Activated T-cell treated with anti-CD3 and anti-CD28 coated beads for 4 hours (primary cell): ENCODE results near the gene ACSL4.
"Not testable (repeated sequence)": the region's sequence is repeated elsewhere in the genome, so short reads cannot be mapped to it uniquely, and the experiment has no call there.

Experiments used
- DNase-seq: peaks from one replicate; pipeline ENCODE4 v3.0.0-alpha.2; 2020

The ACSL4 gene

GRCh38 chrX:109728173-109728535, 4.9 kb downstream of the ACSL4 start:
- DNase-seq = no peak

DNA sequence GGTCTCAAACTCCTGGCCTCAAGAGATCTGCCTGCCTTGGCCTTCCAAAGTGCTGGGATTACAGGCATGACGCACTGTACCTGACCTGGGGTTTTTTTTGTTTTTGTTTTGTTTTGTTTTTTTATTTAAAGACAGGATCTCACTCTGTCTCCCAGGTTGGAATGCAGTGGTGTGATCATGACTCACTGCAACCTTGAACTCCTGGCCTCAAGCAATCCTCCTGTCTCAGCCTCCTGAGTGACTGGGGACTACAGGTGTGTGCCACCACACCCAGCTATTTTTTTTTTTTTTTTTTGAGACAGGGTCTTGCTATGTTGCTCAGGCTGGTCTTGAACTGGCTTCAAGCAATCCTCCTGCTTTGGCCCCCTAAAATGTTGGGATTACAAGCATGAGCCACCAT, 8.1 kb downstream of the ACSL4 start:
- DNase-seq = not testable (repeated sequence)

DNA sequence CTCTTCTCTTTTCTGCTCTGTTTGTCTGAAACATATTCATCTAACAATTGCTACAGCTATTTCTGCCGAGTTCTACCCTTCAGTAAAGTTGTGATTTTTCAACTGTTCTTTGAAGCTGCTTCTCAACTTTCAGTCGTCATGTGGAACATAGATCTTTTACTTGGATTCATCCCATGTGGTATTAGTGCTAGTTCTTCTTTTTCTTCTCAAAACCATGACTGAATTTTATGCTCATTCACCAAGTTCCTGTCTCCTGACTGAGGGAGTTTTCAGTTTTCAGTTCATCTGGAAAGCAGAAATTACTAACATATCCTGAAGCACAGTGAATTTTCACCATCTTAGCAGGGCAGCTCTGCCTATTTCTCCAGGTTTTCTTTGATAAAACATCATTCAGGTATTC, 12.1 kb downstream of the ACSL4 start:
- DNase-seq = no peak

DNA sequence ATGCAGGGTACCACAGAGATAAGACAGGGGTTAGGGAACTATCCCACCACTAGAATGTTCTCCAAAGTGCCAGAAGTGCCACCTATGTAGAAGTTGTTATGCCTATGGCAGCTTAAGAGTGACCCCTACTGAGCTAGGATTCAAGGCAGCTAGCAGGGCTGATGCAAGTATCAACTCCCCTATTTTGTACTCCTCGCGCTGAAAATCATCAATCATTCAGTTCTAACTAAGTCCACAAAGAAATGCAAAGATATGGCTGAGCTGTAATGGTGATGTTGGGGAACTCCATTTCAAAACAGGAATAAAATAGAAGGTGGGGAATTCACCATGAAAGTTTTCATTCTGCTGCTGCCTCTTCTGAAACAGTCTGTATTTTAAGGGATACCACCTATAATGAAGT, 13.8 kb downstream of the ACSL4 start:
- DNase-seq = no peak

GRCh38 chrX:109716431-109717028, 16.5 kb downstream of the ACSL4 start:
- no peak for DNase-seq

GRCh38 chrX:109714340-109714958, 18.6 kb downstream of the ACSL4 start:
- DNase-seq = no peak

DNA sequence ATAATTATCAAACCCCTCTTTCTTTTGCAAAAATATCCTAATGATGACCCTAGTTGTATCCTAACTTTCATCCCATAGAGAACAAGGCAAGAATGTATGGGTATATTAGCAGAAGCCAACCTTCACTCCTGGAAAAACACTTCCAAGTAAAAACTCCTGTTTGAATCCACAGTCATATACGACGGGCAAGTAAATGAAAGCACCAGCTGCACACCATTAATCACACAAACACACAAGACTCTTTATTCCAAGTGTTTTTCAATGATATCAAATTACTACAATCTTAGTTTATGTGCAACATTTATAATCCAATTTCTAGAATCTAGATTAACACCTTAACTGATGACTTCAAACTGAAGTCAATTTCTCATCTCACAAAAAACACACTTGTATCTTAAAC, 22.9 kb downstream of the ACSL4 start:
- DNase-seq = no peak

GRCh38 chrX:109709129-109709631, 23.9 kb downstream of the ACSL4 start:
- no peak for DNase-seq

- no peak for DNase-seq
Measured at GRCh38 chrX:109707720-109708119, 25.3 kb downstream of the ACSL4 start.

GRCh38 chrX:109707319-109707718, 25.7 kb downstream of the ACSL4 start:
- no peak for DNase-seq

DNA sequence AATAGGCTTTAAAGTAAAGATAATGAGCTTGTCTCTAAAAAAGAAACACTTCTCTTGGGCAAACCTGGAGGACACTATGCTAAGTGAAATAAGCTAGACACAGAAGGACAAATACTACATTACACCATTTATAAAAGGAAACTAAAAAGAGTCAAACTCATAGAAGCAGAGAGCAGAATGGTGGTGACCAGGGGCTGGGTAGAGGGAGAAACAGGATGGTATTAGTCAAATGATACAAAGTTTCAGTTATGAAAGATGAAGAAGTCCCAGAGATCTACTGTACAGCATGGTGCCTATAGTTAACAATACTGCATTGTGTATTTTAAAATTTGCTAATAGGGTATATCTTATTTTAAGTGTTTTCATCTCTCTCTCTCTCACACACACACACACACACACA, 28.5 kb downstream of the ACSL4 start:
- no peak for DNase-seq

GRCh38 chrX:109697855-109698254, 35.2 kb downstream of the ACSL4 start:
- no peak for DNase-seq

DNA sequence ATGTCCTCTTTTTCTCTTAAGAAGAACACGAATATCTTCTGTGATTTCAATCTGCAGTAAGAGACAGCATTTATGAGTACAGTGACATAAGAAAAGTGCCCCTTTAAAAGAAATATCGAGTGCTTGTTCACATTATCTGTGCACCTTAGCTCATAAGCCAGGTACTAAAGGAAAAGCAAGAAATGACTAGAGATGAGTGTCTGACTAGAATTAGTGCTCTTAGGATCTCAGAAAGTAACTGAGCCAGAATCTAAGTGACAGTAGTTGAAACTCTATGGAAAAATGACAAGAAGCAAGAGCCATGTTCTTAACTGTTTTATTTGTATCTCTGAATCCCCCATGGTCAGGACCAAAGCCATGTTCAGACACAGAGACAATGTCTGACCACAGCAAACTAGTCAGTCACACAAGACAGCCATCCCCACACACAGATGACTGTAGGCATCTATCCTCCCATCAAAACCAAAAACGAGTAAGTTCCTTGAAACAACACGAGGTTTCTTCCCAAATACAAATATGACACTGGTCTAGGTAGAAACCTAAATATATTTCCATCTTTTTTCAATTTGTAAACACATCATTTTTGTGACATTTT, 36.8 kb downstream of the ACSL4 start:
- no peak for DNase-seq

DNA sequence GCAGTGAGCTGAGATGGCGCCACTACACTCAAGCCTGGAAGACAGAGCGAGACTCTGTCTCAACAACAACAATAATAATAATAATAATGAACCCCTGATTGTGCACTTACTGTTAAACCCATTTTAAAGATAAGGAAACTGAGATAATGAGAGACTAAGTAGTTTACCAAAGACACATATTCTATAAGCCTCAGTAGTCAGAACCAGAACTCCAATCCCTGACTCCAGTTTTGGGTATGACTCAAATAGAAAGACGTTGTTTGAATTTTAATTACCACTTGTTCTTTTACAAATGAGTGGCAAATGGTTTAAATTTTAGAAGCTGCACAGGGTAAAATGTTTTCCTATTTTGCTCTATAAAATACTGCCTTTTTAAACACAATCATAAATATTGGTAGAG, 37.4 kb downstream of the ACSL4 start:
- DNase-seq = no peak

- DNase-seq = no peak
Measured at GRCh38 chrX:109691752-109692151, 41.3 kb downstream of the ACSL4 start.

DNA sequence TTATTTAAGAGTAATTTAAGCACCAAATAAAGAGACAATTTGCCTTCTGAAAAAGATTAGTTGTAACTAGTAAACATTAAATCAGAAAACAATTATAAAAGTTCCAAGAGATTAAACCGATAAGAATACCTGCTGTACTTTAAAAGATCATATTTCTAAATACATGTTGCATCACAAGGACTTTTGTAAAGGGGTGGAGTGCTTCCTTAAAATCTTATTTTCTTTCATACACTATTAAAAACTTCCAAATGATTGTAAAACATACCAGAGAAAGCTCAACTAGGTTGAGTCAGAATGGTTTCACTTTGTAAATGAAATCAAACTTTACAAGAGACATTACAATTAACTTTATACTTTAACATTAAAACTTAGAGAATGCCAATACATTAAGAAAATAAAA, 41.8 kb downstream of the ACSL4 start:
- DNase-seq = no peak

GRCh38 chrX:109687903-109688302, 45.2 kb downstream of the ACSL4 start:
- no peak for DNase-seq

- no peak for DNase-seq
Measured at GRCh38 chrX:109685656-109686078, 47.4 kb downstream of the ACSL4 start.

- DNase-seq = no peak
Measured at GRCh38 chrX:109684136-109684535, 48.9 kb downstream of the ACSL4 start.

GRCh38 chrX:109681475-109682081, 51.5 kb downstream of the ACSL4 start:
- DNase-seq = no peak

GRCh38 chrX:109679820-109680219, 53.2 kb downstream of the ACSL4 start:
- DNase-seq = no peak

GRCh38 chrX:109672239-109672638, 60.8 kb downstream of the ACSL4 start:
- DNase-seq = no peak

- not testable (repeated sequence) for DNase-seq
Measured at GRCh38 chrX:109671170-109671569, 61.9 kb downstream of the ACSL4 start.

GRCh38 chrX:109667986-109668385, 65.1 kb downstream of the ACSL4 start:
- DNase-seq = no peak
